AG04450 (cell line): ENCODE results near the gene BABAM2. TPM values are rescaled to one million over a fixed set of nuclear protein-coding genes. Genes with fewer than 3 reads are reported as not detected.
"Not testable (repeated sequence)": the region's sequence is repeated elsewhere in the genome, so short reads cannot be mapped to it uniquely, and the experiment has no call there.

Experiments
- CTCF ChIA-PET: fragments of 300-600, 350-600 bp; formaldehyde crosslinking; extraction: SDS; loops from one replicate; lab custom pipeline; 2022; ENCODE audit warnings: antibody characterized with exemption, inconsistent platforms; lab: Charles Lee
- POLR2A ChIA-PET: fragments of 350-600 bp; formaldehyde crosslinking; extraction: SDS; loops from one replicate; lab custom pipeline; 2021; ENCODE audit warnings: antibody characterized with exemption, inconsistent platforms; lab: Yijun Ruan, JAX
- DNase-seq: peaks from one replicate; pipeline ENCODE4 v3.0.0-alpha.2; 2011; ENCODE audit warnings: low read depth, low spot score
- H3K27ac ChIP-seq: one replicate; pipeline ENCODE4 v1.5.1; 2012; ENCODE audit warnings: low read depth, low read length, control low read depth
- H3K27me3 ChIP-seq: one replicate; pipeline ENCODE4 v1.6.0; 2012; ENCODE audit warnings: low read length; ENCODE audit not compliant: control insufficient read depth, insufficient read depth
- H3K4me3 ChIP-seq: 2 replicates; pipeline ENCODE4 v1.5.1; 2011; ENCODE audit warnings: mild to moderate bottlenecking, low read depth, low read length, control low read depth
- H3K9me3 ChIP-seq: 2 replicates; pipeline ENCODE4 v1.5.1; 2012; ENCODE audit warnings: low read length; ENCODE audit not compliant: control insufficient read depth, insufficient read depth
- polyA plus RNA-seq: library from polyadenylated mRNA; depleted of rRNA; stranded (reverse); fragments of >200 nt; gene quantifications from 2 replicates; pipeline ENCODE4 v1.2.3, GENCODE V29; 2011
- TF ChIP-seq, protein P1 (sequence below): IDR thresholded peaks from 2 replicates; pipeline ENCODE4 v1.5.1; 2011; ENCODE audit warnings: low read depth, low read length, control low read depth, inconsistent platforms

Gene BABAM2
- polyA plus RNA-seq, 1 experiment = 44.5 TPM

- no peak for DNase-seq
- TF ChIP-seq, protein P1, sequence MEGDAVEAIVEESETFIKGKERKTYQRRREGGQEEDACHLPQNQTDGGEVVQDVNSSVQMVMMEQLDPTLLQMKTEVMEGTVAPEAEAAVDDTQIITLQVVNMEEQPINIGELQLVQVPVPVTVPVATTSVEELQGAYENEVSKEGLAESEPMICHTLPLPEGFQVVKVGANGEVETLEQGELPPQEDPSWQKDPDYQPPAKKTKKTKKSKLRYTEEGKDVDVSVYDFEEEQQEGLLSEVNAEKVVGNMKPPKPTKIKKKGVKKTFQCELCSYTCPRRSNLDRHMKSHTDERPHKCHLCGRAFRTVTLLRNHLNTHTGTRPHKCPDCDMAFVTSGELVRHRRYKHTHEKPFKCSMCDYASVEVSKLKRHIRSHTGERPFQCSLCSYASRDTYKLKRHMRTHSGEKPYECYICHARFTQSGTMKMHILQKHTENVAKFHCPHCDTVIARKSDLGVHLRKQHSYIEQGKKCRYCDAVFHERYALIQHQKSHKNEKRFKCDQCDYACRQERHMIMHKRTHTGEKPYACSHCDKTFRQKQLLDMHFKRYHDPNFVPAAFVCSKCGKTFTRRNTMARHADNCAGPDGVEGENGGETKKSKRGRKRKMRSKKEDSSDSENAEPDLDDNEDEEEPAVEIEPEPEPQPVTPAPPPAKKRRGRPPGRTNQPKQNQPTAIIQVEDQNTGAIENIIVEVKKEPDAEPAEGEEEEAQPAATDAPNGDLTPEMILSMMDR = no peak
- peaks cover 6% of the 10 kb centered on the region for H3K9me3 ChIP-seq
- H3K27me3 ChIP-seq = no peaks in the 10 kb centered on the region
- no peak overlapping the region for H3K4me3 ChIP-seq
- no peak overlapping the region for H3K27ac ChIP-seq
- CTCF ChIA-PET = no interaction called here
- POLR2A ChIA-PET = no interaction called here
Measured at GRCh38 chr2:27963472-27963871, 72.9 kb downstream of the BABAM2 start.

- no peak for DNase-seq
- no peak overlapping the region for H3K27ac ChIP-seq
- H3K4me3 ChIP-seq = no peak overlapping the region
- TF ChIP-seq, protein P1 = no peak
- CTCF ChIA-PET = no interaction called here
- H3K27me3 ChIP-seq = no peaks in the 10 kb centered on the region
- POLR2A ChIA-PET = no interaction called here
- H3K9me3 ChIP-seq = peaks cover 8% of the 10 kb centered on the region
Measured at GRCh38 chr2:27964067-27964466, 73.5 kb downstream of the BABAM2 start.

- TF ChIP-seq, protein P1 = no peak
- no peak for DNase-seq
- Histone ChIP-seq H3K9me3 (peaks cover 10% of the 10 kb centered on the region), H3K27ac (no peak overlapping the region), H3K4me3 (no peak overlapping the region), H3K27me3 (no peaks in the 10 kb centered on the region)
- ChIA-PET CTCF (no interaction called here), POLR2A (no interaction called here)
Measured at GRCh38 chr2:27965841-27966240, 75.3 kb downstream of the BABAM2 start.

DNA sequence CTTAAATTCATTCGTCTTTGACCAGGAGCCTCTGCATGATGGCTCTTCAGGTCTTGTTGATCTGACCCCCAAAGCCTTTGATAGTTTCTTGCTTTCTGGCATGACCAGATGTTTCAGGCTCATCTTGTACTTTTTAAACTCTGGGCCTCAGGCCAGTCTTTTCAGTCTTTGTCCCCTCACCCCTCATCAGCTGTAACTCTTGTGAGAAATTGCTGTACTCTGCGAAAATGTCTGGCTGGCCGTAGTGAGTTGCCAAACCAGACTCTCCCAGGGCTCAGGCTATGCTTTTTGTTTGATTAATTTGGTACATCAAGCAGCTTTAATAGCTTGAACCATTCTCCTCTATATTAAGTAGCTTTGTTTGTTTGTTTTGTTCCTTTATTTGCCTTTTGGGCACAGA is 75.9 kb downstream of the BABAM2 start:
- Histone ChIP-seq H3K9me3 (peaks cover 10% of the 10 kb centered on the region), H3K27me3 (no peaks in the 10 kb centered on the region), H3K27ac (no peak overlapping the region), H3K4me3 (no peak overlapping the region)
- ChIA-PET POLR2A (no interaction called here), CTCF (no interaction called here)
- TF ChIP-seq, protein P1 = no peak
- no peak for DNase-seq

- Histone ChIP-seq H3K27me3 (no peaks in the 10 kb centered on the region), H3K27ac (no peak overlapping the region), H3K9me3 (peaks cover 10% of the 10 kb centered on the region), H3K4me3 (no peak overlapping the region)
- CTCF ChIA-PET = no interaction called here
- DNase-seq = no peak
- TF ChIP-seq, protein P1 = no peak
- POLR2A ChIA-PET = no interaction called here
Measured at GRCh38 chr2:27967076-27967475, 76.5 kb downstream of the BABAM2 start.

- H3K27ac ChIP-seq, DNase-seq, H3K27me3 ChIP-seq, H3K4me3 ChIP-seq, CTCF ChIA-PET, POLR2A ChIA-PET: not testable (repeated sequence)
- H3K9me3 ChIP-seq = peaks cover 10% of the 10 kb centered on the region
Measured at GRCh38 chr2:27968045-27968444, 77.5 kb downstream of the BABAM2 start.

GRCh38 chr2:27968957-27969356 is 78.4 kb downstream of the BABAM2 start:
- H3K27me3 ChIP-seq, CTCF ChIA-PET, H3K27ac ChIP-seq, DNase-seq, POLR2A ChIA-PET, H3K4me3 ChIP-seq: not testable (repeated sequence)
- peaks cover 10% of the 10 kb centered on the region for H3K9me3 ChIP-seq
